Neural cell (in vitro differentiated cells): Measurements from ENCODE around the gene TNNT3. TPM values are rescaled to one million over a fixed set of nuclear protein-coding genes. Genes with fewer than 3 reads are reported as not detected.

Experiments
- H2AFZ ChIP-seq: fragments of 200-600, 300-800 bp; sonication (generic), shearing (Covaris generic); 2 replicates; pipeline ENCODE4 v1.6.0; 2014; ENCODE audit warnings: low read depth, mild to moderate bottlenecking, antibody characterized with exemption, low read length, moderate library complexity
- H3F3A ChIP-seq: fragments of 200-600 bp; shearing (Covaris generic); 2 replicates; pipeline ENCODE4 v1.6.1; 2016; ENCODE audit warnings: mild to moderate bottlenecking, moderate library complexity, mixed read lengths, antibody characterized with exemption, low read length; ENCODE audit not compliant: insufficient read depth, poor library complexity, severe bottlenecking
- H3K27ac ChIP-seq: fragments of 200-600, 300-800 bp; sonication (generic), shearing (Covaris generic); 2 replicates; pipeline ENCODE4 v1.5.1; 2014; ENCODE audit warnings: mild to moderate bottlenecking, low read length, moderate library complexity
- H3K27me3 ChIP-seq: fragments of 300-800, 200-600 bp; sonication (generic), shearing (Covaris generic); 2 replicates; pipeline ENCODE4 v1.6.0; 2014; ENCODE audit warnings: mild to moderate bottlenecking, low read depth, low read length, moderate library complexity; ENCODE audit not compliant: insufficient read depth
- H3K36me3 ChIP-seq: fragments of 300-800, 200-600 bp; sonication (generic), shearing (Covaris generic); 2 replicates; pipeline ENCODE4 v1.5.1; 2014; ENCODE audit warnings: mild to moderate bottlenecking, antibody characterized with exemption, low read length, moderate library complexity; ENCODE audit not compliant: insufficient read depth
- H3K4me2 ChIP-seq: fragments of 300-800, 200-600 bp; sonication (generic), shearing (Covaris generic); 2 replicates; pipeline ENCODE4 v1.6.0; 2014; ENCODE audit warnings: mild to moderate bottlenecking, low read length
- H3K4me3 ChIP-seq: fragments of 300-800, 200-600 bp; sonication (generic), shearing (Covaris generic); 2 replicates; pipeline ENCODE4 v1.5.1; 2014; ENCODE audit warnings: mild to moderate bottlenecking, low read length, moderate library complexity
- H3K79me2 ChIP-seq: fragments of 200-600 bp; shearing (Covaris generic); replicated peaks from 2 replicates; pipeline ENCODE4 v1.6.0; 2014; ENCODE audit warnings: mild to moderate bottlenecking, low read length, moderate library complexity; ENCODE audit not compliant: insufficient read depth
- H3K9ac ChIP-seq: fragments of 300-800, 200-600 bp; sonication (generic), shearing (Covaris generic); 2 replicates; pipeline ENCODE4 v1.6.1; 2016; ENCODE audit warnings: mild to moderate bottlenecking, low read length, mixed read lengths
- H3K9me2 ChIP-seq: fragments of 200-600 bp; shearing (Covaris generic); 2 replicates; pipeline ENCODE4 v1.6.1; 2016; ENCODE audit warnings: mild to moderate bottlenecking, low read length, mixed read lengths; ENCODE audit not compliant: insufficient read depth
- H3K9me3 ChIP-seq: fragments of 200-600, 300-800 bp; sonication (generic), shearing (Covaris generic); 2 replicates; pipeline ENCODE4 v1.6.1; 2016; ENCODE audit warnings: mild to moderate bottlenecking, mixed run types, low read length, moderate library complexity, mixed read lengths
- H4K20me1 ChIP-seq: fragments of 200-600 bp; shearing (Covaris generic); 2 replicates; pipeline ENCODE4 v1.6.1; 2016; ENCODE audit warnings: mild to moderate bottlenecking, mixed run types; ENCODE audit not compliant: insufficient read depth
- CTCF ChIP-seq: fragments of 450-650 bp; IDR thresholded peaks from 2 replicates; pipeline ENCODE4 v1.5.1; 2014; ENCODE audit warnings: antibody characterized with exemption, mild to moderate bottlenecking, moderate library complexity; ENCODE audit not compliant: poor library complexity, severe bottlenecking
- EP300 ChIP-seq: fragments of 450-650 bp; conservative IDR thresholded peaks from 2 replicates; pipeline ENCODE4 v1.6.1; 2014; ENCODE audit warnings: antibody characterized with exemption, mild to moderate bottlenecking, moderate library complexity; ENCODE audit not compliant: poor library complexity, severe bottlenecking
- EZH2 ChIP-seq: fragments of 200-600, 300-800 bp; shearing (Covaris generic), sonication (generic); IDR thresholded peaks from 2 replicates; pipeline ENCODE4 v1.6.1; 2014; ENCODE audit warnings: antibody characterized with exemption, low read length, borderline replicate concordance, mild to moderate bottlenecking; ENCODE audit not compliant: insufficient read depth, poor library complexity, severe bottlenecking
- MXI1 ChIP-seq: fragments of 450-650 bp; conservative IDR thresholded peaks from 2 replicates; pipeline ENCODE4 v1.6.1; 2014; ENCODE audit warnings: antibody characterized with exemption, mild to moderate bottlenecking; ENCODE audit not compliant: poor library complexity, severe bottlenecking
- POLR2AphosphoS5 ChIP-seq: IDR thresholded peaks from 2 replicates; pipeline ENCODE4 v1.6.1; 2012
- RAD21 ChIP-seq: fragments of 450-650 bp; conservative IDR thresholded peaks from 2 replicates; pipeline ENCODE4 v1.6.1; 2014; ENCODE audit warnings: antibody characterized with exemption, mild to moderate bottlenecking, moderate library complexity
- REST ChIP-seq: IDR thresholded peaks from 2 replicates; pipeline ENCODE4 v1.6.1; 2012; ENCODE audit warnings: borderline replicate concordance
- SMC3 ChIP-seq: fragments of 450-650 bp; conservative IDR thresholded peaks from 2 replicates; pipeline ENCODE4 v1.6.1; 2014; ENCODE audit warnings: antibody characterized with exemption, mild to moderate bottlenecking, moderate library complexity; ENCODE audit not compliant: poor library complexity
- TAF1 ChIP-seq: IDR thresholded peaks from 2 replicates; pipeline ENCODE4 v1.6.1; 2012; ENCODE audit warnings: low read depth
- polyA minus RNA-seq: library from RNA; depleted of rRNA, polyadenylated mRNA; stranded (reverse); fragments of >200 nt; gene quantifications from 2 replicates; pipeline ENCODE4 v1.2.3, GENCODE V29; 2014
- polyA plus RNA-seq: library from polyadenylated mRNA; depleted of rRNA; stranded (reverse); fragments of >200 nt; gene quantifications from 2 replicates; pipeline ENCODE4 v1.2.3, GENCODE V29; 2014

The TNNT3 gene
- polyA plus RNA-seq (not detected in 2 replicates), polyA minus RNA-seq (not detected in 2 replicates)

GRCh38 chr11:1919391-1920127, at the start of gene TNNT3:
Gene TNNT3, plus strand, starts transcription at chr11:1919703. Its CDS starts 3,172 bp downstream, at chr11:1922875.
- no peaks in the 10 kb centered on the region for H3F3A ChIP-seq
- TF ChIP-seq MXI1 = no peak
- no peak for TF ChIP-seq EZH2
- TF ChIP-seq TAF1 = no peak

GRCh38 chr11:1870326-1870696, 49.2 kb upstream of the TNNT3 start:
- Histone ChIP-seq H3K36me3 (no peaks in the 10 kb centered on the region), H3K9me3 (no peaks in the 10 kb centered on the region), H3K4me2 (no peak overlapping the region), H3F3A (no peaks in the 10 kb centered on the region), H3K9me2 (no peaks in the 10 kb centered on the region), H3K4me3 (no peak overlapping the region), H2AFZ (no peak overlapping the region), H3K27ac (no peak overlapping the region), H4K20me1 (no peaks in the 10 kb centered on the region), H3K9ac (no peak overlapping the region), H3K27me3 (no peaks in the 10 kb centered on the region), H3K79me2 (no peaks in the 10 kb centered on the region)
- TF ChIP-seq RAD21 (no peak), EP300 (no peak), CTCF (no peak), TAF1 (no peak), EZH2 (no peak), POLR2AphosphoS5 (no peak), REST (no peak), MXI1 (no peak), SMC3 (no peak)

More at GRCh38 chr11:1919391-1920127, at the start of gene TNNT3:
- no peaks in the 10 kb centered on the region for H3K9me2 ChIP-seq
- H2AFZ ChIP-seq = no peak within 1 kb of the TSS
- H3K9ac ChIP-seq = no peak within 1 kb of the TSS
- H3K79me2 ChIP-seq = no peaks in the 10 kb centered on the region
- no peak within 1 kb of the TSS for H3K4me2 ChIP-seq
- H3K36me3 ChIP-seq = no peaks in the 10 kb centered on the region
- H3K27me3 ChIP-seq = no peaks in the 10 kb centered on the region
- H4K20me1 ChIP-seq = no peaks in the 10 kb centered on the region
- no peak within 1 kb of the TSS for H3K4me3 ChIP-seq
- H3K9me3 ChIP-seq = no peaks in the 10 kb centered on the region
- H3K27ac ChIP-seq = no peak within 1 kb of the TSS
